HepG2 (cell line): ENCODE data around the gene MIDN. TPM values are rescaled to one million over a fixed set of nuclear protein-coding genes. Genes with fewer than 3 reads are reported as not detected.

Experiments
- ATAC-seq: fragments of 200-7000 bp; cut with Tn5 transposase; 3 replicates; pipeline ENCODE4 v1.9.1; 2020; ENCODE audit warnings: mild to moderate bottlenecking, moderate library complexity
- BruUV-seq: library from RNA; stranded (reverse); fragments of 400-500 nt; replicated peaks from 2 replicates; lab custom pipeline; 2021; lab: Mats Ljungman, UMichigan
- CTCF ChIA-PET: fragments of 300-600 bp; formaldehyde crosslinking; extraction: SDS; loops from one replicate; lab custom pipeline; 2021; ENCODE audit warnings: low total read pairs, inconsistent platforms, low intra/inter-chr PET ratio; lab: Yijun Ruan, JAX
- POLR2A ChIA-PET: fragments of 350-600 bp; sonication (Branson Sonifier 250); formaldehyde crosslinking; loops from one replicate; lab custom pipeline; 2020; ENCODE audit warnings: antibody characterized with exemption, inconsistent platforms; lab: Yijun Ruan, JAX
- DNase-seq: peaks from one replicate; pipeline ENCODE4 v3.0.0-alpha.2; 2015; ENCODE audit warnings: low spot score
- FAIRE-seq: peaks from 3 replicates; lab custom pipeline; 2011; peaks lifted over from hg19 to GRCh38; lab: Jason Lieb, UNC
- H2AFZ ChIP-seq: one replicate; pipeline ENCODE4 v1.6.1; 2011; ENCODE audit warnings: low read length, inconsistent platforms
- H3K27ac ChIP-seq: fragments of 300-600 bp; 3 replicates; pipeline ENCODE4 v1.8.0; 2011; ENCODE audit warnings: mixed run types, mild to moderate bottlenecking, mixed read lengths, low read length, inconsistent platforms; ENCODE audit not compliant: insufficient read depth; ENCODE audit errors: extremely low read length
- H3K27me3 ChIP-seq, 2 experiments: fragments of 200-600 bp in 1 of 2; 2 replicates in 1 of 2; 3 replicates in 1 of 2; pipeline versions ENCODE4 v1.6.0 to v1.8.0; 2011; ENCODE audit warnings: low read length in 2 of 2, mild to moderate bottlenecking in 2 of 2, moderate library complexity in 2 of 2, inconsistent platforms in 1 of 2; ENCODE audit not compliant: insufficient read depth in 2 of 2, control insufficient read depth in 1 of 2
- H3K36me3 ChIP-seq, 2 experiments: fragments of 200-600 bp in 1 of 2; replicated peaks in 1 of 2; 2 replicates in 1 of 2; 3 replicates in 1 of 2; pipeline versions ENCODE4 v1.5.1 to v1.8.0; 2011; ENCODE audit warnings: low read length in 2 of 2, inconsistent platforms in 1 of 2; ENCODE audit not compliant: insufficient read depth in 2 of 2, control insufficient read depth in 1 of 2
- H3K4me1 ChIP-seq: 2 replicates; pipeline ENCODE4 v1.5.1; 2012; ENCODE audit warnings: low read length, inconsistent platforms; ENCODE audit not compliant: insufficient read depth
- H3K4me2 ChIP-seq: 2 replicates; pipeline ENCODE4 v1.6.0; 2011; ENCODE audit warnings: low read depth, low read length, inconsistent platforms
- H3K4me3 ChIP-seq, 3 experiments: fragments of 200-600 bp in 1 of 3; sonication (generic), shearing (Covaris generic) in 1 of 3; replicated peaks in 1 of 3; 2 replicates each; pipeline ENCODE4 v1.5.1; 2011 to 2016; ENCODE audit warnings: low read length in 3 of 3, inconsistent platforms in 2 of 3, low read depth in 2 of 3, mild to moderate bottlenecking in 2 of 3, control low read depth in 1 of 3, mixed read lengths in 1 of 3; ENCODE audit not compliant: insufficient read depth in 1 of 3
- H3K79me2 ChIP-seq: one replicate; pipeline ENCODE4 v1.6.1; 2011; ENCODE audit warnings: low read length, inconsistent platforms; ENCODE audit not compliant: insufficient read depth
- H3K9ac ChIP-seq: 2 replicates; pipeline ENCODE4 v1.6.0; 2011; ENCODE audit warnings: mild to moderate bottlenecking, low read depth, low read length, inconsistent platforms; ENCODE audit not compliant: insufficient read depth
- H3K9me3 ChIP-seq: 2 replicates; pipeline ENCODE4 v1.5.1; 2012; ENCODE audit warnings: mild to moderate bottlenecking, low read length
- H4K20me1 ChIP-seq: 2 replicates; pipeline ENCODE4 v1.6.0; 2011; ENCODE audit warnings: inconsistent platforms, mild to moderate bottlenecking, low read length, moderate library complexity; ENCODE audit not compliant: insufficient read depth
- AKAP8 ChIP-seq: sonication (generic); formaldehyde crosslinking; IDR thresholded peaks from 2 replicates; pipeline ENCODE4 v1.5.1; 2020; ENCODE audit warnings: mild to moderate bottlenecking, missing genetic modification reagents
- HNRNPK ChIP-seq: fragments of 200-400 bp; formaldehyde crosslinking; IDR thresholded peaks from 2 replicates; pipeline ENCODE4 v1.6.1; 2018; ENCODE audit warnings: low read length, low read depth, moderate library complexity, mild to moderate bottlenecking; ENCODE audit not compliant: poor library complexity, severe bottlenecking
- IRF9 ChIP-seq: sonication (generic); formaldehyde crosslinking; IDR thresholded peaks from 2 replicates; pipeline ENCODE4 v1.8.0; 2022; ENCODE audit warnings: missing genetic modification reagents, mild to moderate bottlenecking, borderline replicate concordance
- JARID2 ChIP-seq: sonication (generic); formaldehyde crosslinking; IDR thresholded peaks from 2 replicates; pipeline ENCODE4 v1.8.1; 2023; ENCODE audit warnings: missing genetic modification reagents, inconsistent platforms; ENCODE audit not compliant: insufficient replicate concordance
- TARDBP ChIP-seq: sonication (generic); formaldehyde crosslinking; IDR thresholded peaks from 2 replicates; pipeline ENCODE4 v1.8.0; 2022; ENCODE audit warnings: mild to moderate bottlenecking, missing genetic modification reagents
- TFE3 ChIP-seq: IDR thresholded peaks from 2 replicates; pipeline ENCODE4 v1.6.1; 2016
- ZBTB33 ChIP-seq: sonication (generic); formaldehyde crosslinking; IDR thresholded peaks from 2 replicates; pipeline ENCODE4 v1.4.0; 2020; ENCODE audit warnings: missing genetic modification reagents
- ZNF253 ChIP-seq: sonication (generic); formaldehyde crosslinking; IDR thresholded peaks from 2 replicates; pipeline ENCODE4 v1.8.0; 2022; ENCODE audit warnings: mild to moderate bottlenecking, missing genetic modification reagents, borderline replicate concordance
- ZNF768 ChIP-seq: sonication (generic); formaldehyde crosslinking; IDR thresholded peaks from 2 replicates; pipeline ENCODE4 v1.4.0; 2020; ENCODE audit warnings: missing genetic modification reagents
- WGBS: methylation state at CpG from one replicate; pipeline ENCODE4 v1.1.6; 2017; ENCODE audit warnings: low lambda C conversion rate; 5-methylcytosine and 5-hydroxymethylcytosine counted together
- in situ Hi-C: cut with HindIII; loops from 2 replicates; pipeline ENCODE4 v1.10.0; 2017; ENCODE audit warnings: low pct_unique_long_range_greater_than_20kb; ENCODE audit not compliant: extremely low pct_ligation_motif_present
- intact Hi-C: fragments of 100-400 bp; cut with micrococcal nuclease; formaldehyde crosslinking; loops from one replicate; pipeline ENCODE4 v1.10.0; 2022; ENCODE audit not compliant: unreplicated experiment
- polyA plus RNA-seq, 8 experiments: library from polyadenylated mRNA; depleted of rRNA in 3 of 8; stranded (reverse) in 7 of 8; unstranded in 1 of 8; fragments of >200 nt; fragmentation: Illumina TruSeq in 4 of 8; extraction: Trizol in 4 of 8; gene quantifications; 2 replicates each; pipeline versions ENCODE4 v1.2.1 to v1.2.3, GENCODE V29; 2011 to 2016; ENCODE audit warnings: low read depth in 4 of 8, missing spikeins in 1 of 8, mixed read lengths in 1 of 8; ENCODE audit not compliant: insufficient read depth in 1 of 8
- total RNA-seq, 5 experiments: library from RNA; depleted of rRNA; stranded (reverse); fragments of >200 nt; fragmentation: Illumina TruSeq; extraction: Trizol; gene quantifications; 2 replicates each; pipeline ENCODE4 v1.2.3, GENCODE V29; 2016; ENCODE audit warnings: low read depth in 1 of 5
- TF ChIP-seq, protein P1 (sequence below): sonication (generic); formaldehyde crosslinking; conservative IDR thresholded peaks from 2 replicates; pipeline ENCODE4 v1.4.0; 2020; ENCODE audit warnings: missing genetic modification reagents
- TF ChIP-seq, protein P2 (sequence below): sonication (generic); formaldehyde crosslinking; IDR thresholded peaks from 2 replicates; pipeline ENCODE4 v1.5.1; 2020; ENCODE audit warnings: mild to moderate bottlenecking, missing genetic modification reagents, moderate library complexity
- TF ChIP-seq, protein P3 (sequence below): sonication (generic); formaldehyde crosslinking; IDR thresholded peaks from 2 replicates; pipeline ENCODE4 v1.8.1; 2022; ENCODE audit warnings: mild to moderate bottlenecking, missing genetic modification reagents

Gene MIDN
- total and polyA plus RNA-seq, 2 of the 13 experiments (the other 11 are each of a cell fraction or from before 2014, with no cell fraction given), result 8.4 to 18.0 TPM

- Histone ChIP-seq H2AFZ (no peak overlapping the region), H3K36me3 (peaks cover 20 to 48% of the 10 kb centered on the region in 2 experiments), H3K9me3 (no peaks in the 10 kb centered on the region), H3K4me3 (peak overlapping the region in 1 of 3 experiments; percentile 50; a peak in 2 of 6 replicates), H3K4me2 (peak overlapping the region; percentile 87), H4K20me1 (peaks cover 64% of the 10 kb centered on the region; the same call in 1 of the 2 replicates), H3K9ac (peak overlapping the region; percentile 92; the same call in 1 of the 2 replicates), H3K27me3 (no peaks in the 10 kb centered on the region; a peak in 1 of 5 replicates), H3K4me1 (peaks cover 58% of the 10 kb centered on the region), H3K79me2 (peaks cover 35% of the 10 kb centered on the region), H3K27ac (peak overlapping the region; percentile 94)
- FAIRE-seq, result no peak
- POLR2A ChIA-PET, result interaction anchor here (1.3 to 13.7 kb wide), 8 partner anchors 10 to 156 kb away, joined by 4 to 668 read pairs (median 6); partner anchors contain the start of genes ATP5F1D, CIRBP and FAM174C
- intact Hi-C loops, result no loop called here
- CTCF ChIA-PET, result no interaction called here
- no peak for ATAC-seq
- no TSS peak for BruUV-seq
- no peak for DNase-seq
- 94% methylated on average over 21 of the region's 37 CpGs for WGBS
- in situ Hi-C loops, result no loop called here
- TF ChIP-seq ZNF253 (CRISPR knock-in tag) (0 out of 2 replicates have a peak, but pooled peaks have one; percentile 8), JARID2 (CRISPR knock-in tag) (peak; percentile 22), TFE3 (CRISPR knock-in tag) (no peak), ZNF768 (CRISPR knock-in tag) (peak; percentile 54; the same call in 1 of the 2 replicates), TARDBP (no peak), HNRNPK (peak; percentile 55), ZBTB33 (CRISPR knock-in tag) (no peak; the same call in 1 of the 2 replicates), AKAP8 (CRISPR knock-in tag) (peak; percentile 50), IRF9 (CRISPR knock-in tag) (0 out of 2 replicates have a peak, but pooled peaks have one; percentile 44)
- TF ChIP-seq, protein P1, sequence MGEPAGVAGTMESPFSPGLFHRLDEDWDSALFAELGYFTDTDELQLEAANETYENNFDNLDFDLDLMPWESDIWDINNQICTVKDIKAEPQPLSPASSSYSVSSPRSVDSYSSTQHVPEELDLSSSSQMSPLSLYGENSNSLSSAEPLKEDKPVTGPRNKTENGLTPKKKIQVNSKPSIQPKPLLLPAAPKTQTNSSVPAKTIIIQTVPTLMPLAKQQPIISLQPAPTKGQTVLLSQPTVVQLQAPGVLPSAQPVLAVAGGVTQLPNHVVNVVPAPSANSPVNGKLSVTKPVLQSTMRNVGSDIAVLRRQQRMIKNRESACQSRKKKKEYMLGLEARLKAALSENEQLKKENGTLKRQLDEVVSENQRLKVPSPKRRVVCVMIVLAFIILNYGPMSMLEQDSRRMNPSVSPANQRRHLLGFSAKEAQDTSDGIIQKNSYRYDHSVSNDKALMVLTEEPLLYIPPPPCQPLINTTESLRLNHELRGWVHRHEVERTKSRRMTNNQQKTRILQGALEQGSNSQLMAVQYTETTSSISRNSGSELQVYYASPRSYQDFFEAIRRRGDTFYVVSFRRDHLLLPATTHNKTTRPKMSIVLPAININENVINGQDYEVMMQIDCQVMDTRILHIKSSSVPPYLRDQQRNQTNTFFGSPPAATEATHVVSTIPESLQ (CRISPR knock-in tag), result no peak
- TF ChIP-seq, protein P2, sequence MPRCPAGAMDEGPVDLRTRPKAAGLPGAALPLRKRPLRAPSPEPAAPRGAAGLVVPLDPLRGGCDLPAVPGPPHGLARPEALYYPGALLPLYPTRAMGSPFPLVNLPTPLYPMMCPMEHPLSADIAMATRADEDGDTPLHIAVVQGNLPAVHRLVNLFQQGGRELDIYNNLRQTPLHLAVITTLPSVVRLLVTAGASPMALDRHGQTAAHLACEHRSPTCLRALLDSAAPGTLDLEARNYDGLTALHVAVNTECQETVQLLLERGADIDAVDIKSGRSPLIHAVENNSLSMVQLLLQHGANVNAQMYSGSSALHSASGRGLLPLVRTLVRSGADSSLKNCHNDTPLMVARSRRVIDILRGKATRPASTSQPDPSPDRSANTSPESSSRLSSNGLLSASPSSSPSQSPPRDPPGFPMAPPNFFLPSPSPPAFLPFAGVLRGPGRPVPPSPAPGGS (CRISPR knock-in tag), result no peak
- TF ChIP-seq, protein P3, sequence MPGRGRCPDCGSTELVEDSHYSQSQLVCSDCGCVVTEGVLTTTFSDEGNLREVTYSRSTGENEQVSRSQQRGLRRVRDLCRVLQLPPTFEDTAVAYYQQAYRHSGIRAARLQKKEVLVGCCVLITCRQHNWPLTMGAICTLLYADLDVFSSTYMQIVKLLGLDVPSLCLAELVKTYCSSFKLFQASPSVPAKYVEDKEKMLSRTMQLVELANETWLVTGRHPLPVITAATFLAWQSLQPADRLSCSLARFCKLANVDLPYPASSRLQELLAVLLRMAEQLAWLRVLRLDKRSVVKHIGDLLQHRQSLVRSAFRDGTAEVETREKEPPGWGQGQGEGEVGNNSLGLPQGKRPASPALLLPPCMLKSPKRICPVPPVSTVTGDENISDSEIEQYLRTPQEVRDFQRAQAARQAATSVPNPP (CRISPR knock-in tag), result no peak
These were observed 5.7 kb downstream of the MIDN start for GRCh38 chr19:1254081-1254527.
